ENCODE data around the gene SERPINE3.

- TF ChIP-seq CTCF (conservative IDR thresholded peaks at IDR 0.05 in 1 of 2, IDR thresholded peaks at IDR 0.05 in 1 of 2; ENCODE audit: extremely low read depth in 1 of 2, insufficient read depth in 1 of 2, low read depth in 1 of 2, low read length in 2 of 2) (no peak), EZH2 (IDR thresholded peaks at IDR 0.05; ENCODE audit: borderline replicate concordance, low read length) (no peak)
These were observed 25.9 kb upstream of the SERPINE3 start for GRCh38 chr13:51313619-51314018.

All from mammary epithelial cell (primary cell).